PC-3 (cell line): ENCODE data around the gene GRIN3B. TPM values are rescaled to one million over a fixed set of nuclear protein-coding genes. Genes with fewer than 3 reads are reported as not detected.

Experiments
- ATAC-seq: fragments of 200-7000 bp; cut with Tn5 transposase; 2 replicates; pipeline ENCODE4 v1.9.1; 2020; ENCODE audit warnings: mild to moderate bottlenecking, moderate library complexity
- BruUV-seq: library from RNA; stranded (reverse); fragments of 400-500 nt; replicated peaks from 2 replicates; lab custom pipeline; 2021; lab: Mats Ljungman, UMichigan
- CTCF ChIA-PET: fragments of 300-600 bp; sonication (Branson Sonifier 250); formaldehyde crosslinking; loops from one replicate; lab custom pipeline; 2022; ENCODE audit warnings: antibody characterized with exemption; lab: Charles Lee
- POLR2A ChIA-PET: fragments of 300-600 bp; sonication (Branson Sonifier 250); formaldehyde crosslinking; loops from one replicate; lab custom pipeline; 2022; ENCODE audit warnings: antibody characterized with exemption; ENCODE audit not compliant: unreplicated experiment; lab: Charles Lee
- DNase-seq: peaks from one replicate; pipeline ENCODE4 v3.0.0-alpha.2; 2015
- H2AFZ ChIP-seq: fragments of 300-600 bp; sonication (generic); 2 replicates; pipeline ENCODE4 v1.6.0; 2016; ENCODE audit warnings: antibody characterized with exemption, low read length
- H3F3A ChIP-seq: fragments of 300-600 bp; sonication (generic); one replicate; pipeline ENCODE4 v1.6.0; 2017; ENCODE audit warnings: antibody characterized with exemption, low read length, control low read depth, mild to moderate bottlenecking; ENCODE audit not compliant: unreplicated experiment
- H3K27ac ChIP-seq: fragments of 300-600 bp; sonication (generic); 2 replicates; pipeline ENCODE4 v1.5.1; 2016; ENCODE audit warnings: mild to moderate bottlenecking, low read length
- H3K27me3 ChIP-seq: fragments of 300-600 bp; sonication (generic); 2 replicates; pipeline ENCODE4 v1.6.1; 2016; ENCODE audit warnings: low read length, mixed read lengths
- H3K36me3 ChIP-seq: fragments of 300-600 bp; sonication (generic); 2 replicates; pipeline ENCODE4 v1.6.1; 2016; ENCODE audit warnings: low read depth, mixed run types, low read length, mixed read lengths
- H3K4me1 ChIP-seq: fragments of 300-600 bp; sonication (generic); 2 replicates; pipeline ENCODE4 v1.5.1; 2016; ENCODE audit warnings: low read length; ENCODE audit not compliant: insufficient read depth
- H3K4me2 ChIP-seq: fragments of 300-600 bp; sonication (generic); 2 replicates; pipeline ENCODE4 v1.6.0; 2016; ENCODE audit warnings: low read length
- H3K4me3 ChIP-seq: fragments of 300-600 bp; sonication (generic); 2 replicates; pipeline ENCODE4 v1.5.1; 2016; ENCODE audit warnings: mild to moderate bottlenecking, low read length, mixed read lengths
- H3K79me2 ChIP-seq: fragments of 300-600 bp; sonication (generic); 2 replicates; pipeline ENCODE4 v1.6.1; 2017; ENCODE audit warnings: low read length, mixed read lengths
- H3K9ac ChIP-seq: fragments of 300-600 bp; sonication (generic); 2 replicates; pipeline ENCODE4 v1.6.0; 2016; ENCODE audit warnings: mild to moderate bottlenecking, low read length
- H3K9me2 ChIP-seq: fragments of 300-600 bp; sonication (generic); replicated peaks from 2 replicates; pipeline ENCODE4 v1.6.1; 2016; ENCODE audit warnings: mixed run types, low read length, mixed read lengths
- H3K9me3 ChIP-seq: fragments of 300-600 bp; sonication (generic); 2 replicates; pipeline ENCODE4 v1.6.1; 2016; ENCODE audit warnings: low read length, mixed read lengths
- H4K20me1 ChIP-seq: fragments of 300-600 bp; sonication (generic); 2 replicates; pipeline ENCODE4 v1.6.1; 2016; ENCODE audit warnings: low read length, mixed read lengths
- EZH2 ChIP-seq: fragments of 300-600 bp; sonication (generic); IDR thresholded peaks from one replicate; pipeline ENCODE4 v1.6.1; 2017; ENCODE audit warnings: antibody characterized with exemption, mild to moderate bottlenecking, low read length; ENCODE audit not compliant: unreplicated experiment
- EZH2phosphoT487 ChIP-seq: fragments of 300-600 bp; sonication (generic); IDR thresholded peaks from 2 replicates; pipeline ENCODE4 v1.6.1; 2018; ENCODE audit warnings: mild to moderate bottlenecking, antibody characterized with exemption, low read length, borderline replicate concordance
- intact Hi-C: fragments of 100-400 bp; cut with micrococcal nuclease; formaldehyde crosslinking; loops from 2 replicates; pipeline ENCODE4 v1.9.0; 2023
- total RNA-seq: library from RNA; depleted of rRNA; stranded (reverse); fragments of >200 nt; gene quantifications from 2 replicates; pipeline ENCODE4 v1.2.3, GENCODE V29; 2014
- TF ChIP-seq, protein P1 (sequence below): fragments of 300-600 bp; sonication (generic); conservative IDR thresholded peaks from 2 replicates; pipeline ENCODE4 v1.5.1; 2017; ENCODE audit warnings: antibody characterized with exemption, low read depth, mild to moderate bottlenecking, low read length

The GRIN3B gene
- total RNA-seq, 1 experiment from 2014 or later: 0.69 TPM

DNA sequence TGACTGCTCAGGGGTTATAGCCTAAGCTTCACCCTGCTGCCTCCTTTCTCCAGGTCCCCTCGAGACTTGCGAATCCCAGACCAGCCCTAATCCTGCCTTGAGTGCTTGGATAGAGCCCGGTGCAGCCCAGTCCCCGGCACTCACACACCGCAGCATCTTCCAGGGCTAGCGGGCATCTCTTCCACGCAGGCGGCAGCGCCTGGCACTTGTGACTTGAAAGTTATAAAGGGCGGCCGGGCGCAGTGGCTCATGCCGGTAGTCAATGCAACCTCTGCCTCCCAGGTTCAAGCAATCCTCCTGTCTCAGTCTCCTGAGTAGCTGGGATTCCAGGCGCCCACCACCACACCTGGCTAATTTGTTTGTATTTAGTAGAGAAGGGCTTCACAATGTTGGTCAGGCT lies 14.1 kb upstream of the GRIN3B start:
- H3K4me3 ChIP-seq: no peak overlapping the region
- H3K27me3 ChIP-seq: no peaks in the 10 kb centered on the region
- no TSS peak for BruUV-seq
- peaks cover 8% of the 10 kb centered on the region for H3K4me1 ChIP-seq
- POLR2A ChIA-PET: no interaction called here
- no peaks in the 10 kb centered on the region for H3K9me3 ChIP-seq
- no peak overlapping the region for H3K4me2 ChIP-seq
- no peaks in the 10 kb centered on the region for H3K9me2 ChIP-seq
- no peak overlapping the region for H3K27ac ChIP-seq
- H2AFZ ChIP-seq: no peak overlapping the region
- H3K36me3 ChIP-seq: no peaks in the 10 kb centered on the region; the same call in 1 of the 2 replicates
- no peaks in the 10 kb centered on the region for H4K20me1 ChIP-seq
- TF ChIP-seq EZH2: no peak
- TF ChIP-seq, protein P1, sequence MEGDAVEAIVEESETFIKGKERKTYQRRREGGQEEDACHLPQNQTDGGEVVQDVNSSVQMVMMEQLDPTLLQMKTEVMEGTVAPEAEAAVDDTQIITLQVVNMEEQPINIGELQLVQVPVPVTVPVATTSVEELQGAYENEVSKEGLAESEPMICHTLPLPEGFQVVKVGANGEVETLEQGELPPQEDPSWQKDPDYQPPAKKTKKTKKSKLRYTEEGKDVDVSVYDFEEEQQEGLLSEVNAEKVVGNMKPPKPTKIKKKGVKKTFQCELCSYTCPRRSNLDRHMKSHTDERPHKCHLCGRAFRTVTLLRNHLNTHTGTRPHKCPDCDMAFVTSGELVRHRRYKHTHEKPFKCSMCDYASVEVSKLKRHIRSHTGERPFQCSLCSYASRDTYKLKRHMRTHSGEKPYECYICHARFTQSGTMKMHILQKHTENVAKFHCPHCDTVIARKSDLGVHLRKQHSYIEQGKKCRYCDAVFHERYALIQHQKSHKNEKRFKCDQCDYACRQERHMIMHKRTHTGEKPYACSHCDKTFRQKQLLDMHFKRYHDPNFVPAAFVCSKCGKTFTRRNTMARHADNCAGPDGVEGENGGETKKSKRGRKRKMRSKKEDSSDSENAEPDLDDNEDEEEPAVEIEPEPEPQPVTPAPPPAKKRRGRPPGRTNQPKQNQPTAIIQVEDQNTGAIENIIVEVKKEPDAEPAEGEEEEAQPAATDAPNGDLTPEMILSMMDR: no peak
- TF ChIP-seq EZH2phosphoT487: no peak
- peaks cover 14% of the 10 kb centered on the region for H3K79me2 ChIP-seq
- CTCF ChIA-PET: no interaction called here
- ATAC-seq (no peak), DNase-seq (no peak)
- intact Hi-C loops: no loop called here
- H3F3A ChIP-seq: no peaks in the 10 kb centered on the region
- no peak overlapping the region for H3K9ac ChIP-seq

DNA sequence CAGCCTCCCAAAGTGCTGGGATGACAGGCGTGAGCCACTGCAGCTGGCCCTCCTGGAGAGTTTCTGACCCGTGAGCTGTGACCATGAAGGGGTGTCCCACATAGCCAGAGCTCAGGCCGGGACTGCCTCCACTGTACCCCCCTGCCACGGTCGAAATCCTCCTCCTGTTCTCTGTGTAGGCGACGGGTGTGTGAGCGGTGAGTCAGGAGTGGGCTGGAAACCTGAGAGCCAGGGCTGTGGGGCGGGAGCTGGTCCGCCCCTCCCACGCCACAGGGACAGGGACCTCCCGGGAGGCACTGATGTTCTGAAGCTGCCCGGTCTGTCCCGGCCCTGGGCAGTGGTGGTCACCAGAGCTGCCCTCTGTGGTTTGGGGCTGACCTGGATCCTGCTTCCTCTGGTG lies 12.1 kb upstream of the GRIN3B start:
- no peak for TF ChIP-seq EZH2phosphoT487
- no peak for TF ChIP-seq EZH2
- TF ChIP-seq, protein P1: no peak
- CTCF ChIA-PET: no interaction called here
- H3K9ac ChIP-seq: no peak overlapping the region
- peaks cover 6% of the 10 kb centered on the region for H3K4me1 ChIP-seq
- H3F3A ChIP-seq: no peaks in the 10 kb centered on the region
- ATAC-seq (no peak), DNase-seq (no peak)
- H2AFZ ChIP-seq: no peak overlapping the region
- POLR2A ChIA-PET: no interaction called here
- H3K79me2 ChIP-seq: peaks cover 14% of the 10 kb centered on the region
- no TSS peak for BruUV-seq
- no peak overlapping the region for H3K4me2 ChIP-seq
- no peaks in the 10 kb centered on the region for H3K9me3 ChIP-seq
- no peak overlapping the region for H3K27ac ChIP-seq
- H3K36me3 ChIP-seq: no peaks in the 10 kb centered on the region; the same call in 1 of the 2 replicates
- no peaks in the 10 kb centered on the region for H4K20me1 ChIP-seq
- no peak overlapping the region for H3K4me3 ChIP-seq
- no peaks in the 10 kb centered on the region for H3K9me2 ChIP-seq
- H3K27me3 ChIP-seq: no peaks in the 10 kb centered on the region
- intact Hi-C loops: no loop called here

DNA sequence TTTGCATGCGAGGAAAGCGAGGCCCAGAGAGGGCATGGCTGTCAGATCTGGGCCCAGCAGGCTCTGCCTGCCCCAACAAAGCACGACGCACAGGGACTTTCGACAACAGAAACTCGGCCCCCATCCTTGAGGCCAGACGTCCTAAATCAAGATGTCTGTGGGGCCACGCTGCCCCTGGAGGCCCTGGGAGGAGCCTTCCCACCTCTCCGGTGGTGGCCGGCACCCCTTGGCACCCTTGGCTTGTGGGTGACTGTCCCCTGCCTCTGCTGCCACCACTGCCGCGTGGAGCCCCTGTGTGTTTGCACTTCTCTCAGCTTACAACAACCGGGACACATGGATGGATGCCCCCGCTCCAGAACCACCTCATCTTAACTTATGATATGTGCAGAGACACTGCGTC lies 11.7 kb upstream of the GRIN3B start:
- peaks cover 5% of the 10 kb centered on the region for H3K4me1 ChIP-seq
- intact Hi-C loops: no loop called here
- no peak overlapping the region for H2AFZ ChIP-seq
- H4K20me1 ChIP-seq: no peaks in the 10 kb centered on the region
- ATAC-seq: no peak
- DNase-seq: no peak
- no peak overlapping the region for H3K4me3 ChIP-seq
- H3K4me2 ChIP-seq: no peak overlapping the region
- no peaks in the 10 kb centered on the region; the same call in 1 of the 2 replicates for H3K36me3 ChIP-seq
- H3K9me3 ChIP-seq: no peaks in the 10 kb centered on the region
- H3K27me3 ChIP-seq: no peaks in the 10 kb centered on the region
- no peaks in the 10 kb centered on the region for H3K9me2 ChIP-seq
- H3K9ac ChIP-seq: no peak overlapping the region
- TF ChIP-seq EZH2phosphoT487 (no peak), EZH2 (no peak)
- TF ChIP-seq, protein P1: no peak
- no peaks in the 10 kb centered on the region for H3F3A ChIP-seq
- BruUV-seq: no TSS peak
- no peak overlapping the region for H3K27ac ChIP-seq
- H3K79me2 ChIP-seq: peaks cover 14% of the 10 kb centered on the region
- ChIA-PET CTCF (no interaction called here), POLR2A (no interaction called here)
